Amniotic epithelial cell (primary cell): ENCODE results near the gene RPL41.
"Not testable (repeated sequence)": the region's sequence is repeated elsewhere in the genome, so short reads cannot be mapped to it uniquely, and the experiment has no call there.

Experiments used
- DNase-seq: peaks from one replicate; pipeline ENCODE4 v3.0.0-alpha.2; 2010; ENCODE audit warnings: low read depth

Gene RPL41

DNA sequence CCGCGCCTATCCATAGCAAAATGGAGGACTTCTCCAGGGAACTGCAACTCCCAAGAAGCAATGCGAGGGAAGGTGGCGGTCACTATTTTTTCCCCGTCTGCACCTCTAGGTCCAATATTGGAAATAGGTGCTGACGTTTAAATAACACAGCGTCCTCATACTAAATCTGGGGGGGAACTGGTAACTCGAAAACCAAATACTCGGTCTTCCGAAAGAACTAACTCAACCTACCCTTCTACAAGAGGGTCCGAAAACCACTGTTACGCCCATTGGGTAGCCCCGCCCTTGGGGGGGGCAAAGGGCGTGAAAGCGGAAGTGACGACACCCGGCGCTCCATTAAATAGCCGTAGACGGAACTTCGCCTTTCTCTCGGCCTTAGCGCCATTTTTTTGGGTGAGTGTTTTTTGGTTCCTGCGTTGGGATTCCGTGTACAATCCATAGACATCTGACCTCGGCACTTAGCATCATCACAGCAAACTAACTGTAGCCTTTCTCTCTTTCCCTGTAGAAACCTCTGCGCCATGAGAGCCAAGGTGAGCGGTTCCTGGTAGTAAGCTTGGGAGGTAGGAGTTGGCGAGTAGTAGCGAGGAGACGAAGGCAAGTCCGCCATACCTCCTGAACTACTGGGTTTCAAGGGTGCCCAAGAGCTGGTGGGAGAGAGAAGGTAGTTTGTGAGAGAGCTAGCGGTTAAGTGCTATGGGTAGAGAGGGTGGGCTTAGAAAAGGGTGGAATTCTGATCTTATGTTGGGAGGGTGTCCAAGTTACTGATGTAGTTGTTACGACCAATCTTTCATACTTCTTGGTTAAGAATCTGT lies at the start of gene RPL41:
Gene RPL41, plus strand, starts transcription at position 367 of the 815 bp plus-strand sequence.
- peak; percentile 87 for DNase-seq

DNA sequence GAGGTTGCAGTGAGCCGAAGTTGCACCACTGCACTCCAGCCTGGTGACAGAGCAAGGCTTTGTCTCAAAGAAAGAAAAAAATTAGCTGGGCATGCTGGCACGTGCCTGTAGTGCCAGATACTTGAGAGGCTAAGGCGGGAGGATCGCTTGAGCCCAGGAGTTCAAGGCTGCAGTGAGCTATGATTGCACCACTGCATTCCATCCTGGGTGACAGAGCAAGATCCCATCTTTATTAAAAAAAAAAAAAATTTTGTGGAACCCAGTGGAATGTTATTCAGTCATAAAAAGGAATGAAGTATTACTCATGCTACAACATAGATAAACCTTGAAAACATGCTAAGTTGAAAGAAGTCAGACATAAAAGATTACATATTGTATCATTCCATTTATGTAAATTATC lies 44.8 kb upstream of the RPL41 start:
- DNase-seq, result peak; percentile 72

DNA sequence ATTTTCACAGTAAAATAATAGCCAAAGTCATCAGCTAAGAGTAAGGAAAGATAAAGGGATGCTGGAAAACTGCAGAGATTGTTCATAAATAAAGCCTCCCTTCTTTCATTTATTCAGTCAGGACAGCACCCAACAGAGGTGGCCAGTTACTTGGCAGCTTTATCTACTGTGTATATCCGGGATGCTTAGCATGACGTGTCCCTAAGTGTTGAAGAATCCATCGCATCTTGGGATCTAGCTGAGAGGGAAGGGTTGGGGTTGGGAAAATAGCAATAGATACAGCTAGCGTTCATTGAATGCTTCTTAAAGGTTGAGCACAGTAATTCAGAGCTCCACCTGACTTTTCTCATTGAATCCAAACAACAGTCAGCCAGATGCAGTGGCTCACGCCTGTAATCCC lies 42.0 kb upstream of the RPL41 start:
- no peak for DNase-seq

DNA sequence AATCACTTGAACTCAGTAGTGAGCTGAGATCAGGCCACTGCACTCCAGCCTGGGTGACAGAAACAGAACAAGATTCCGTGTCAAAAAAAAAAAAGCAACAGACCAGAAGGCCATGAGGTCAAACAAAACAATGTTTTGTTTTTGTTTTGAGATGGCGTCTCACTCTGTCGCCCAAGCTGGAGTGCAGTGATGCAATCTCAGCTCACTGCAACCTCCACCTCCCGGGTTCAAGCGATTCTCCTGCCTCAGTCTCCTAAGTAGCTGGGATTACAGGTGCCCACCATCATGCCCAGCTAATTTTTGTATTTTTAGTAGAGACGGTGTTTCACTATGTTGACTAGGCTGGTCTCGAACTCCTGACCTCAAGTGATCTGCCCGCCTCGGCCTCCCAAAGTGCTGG lies 38.5 kb upstream of the RPL41 start:
- DNase-seq, result not testable (repeated sequence)

DNA sequence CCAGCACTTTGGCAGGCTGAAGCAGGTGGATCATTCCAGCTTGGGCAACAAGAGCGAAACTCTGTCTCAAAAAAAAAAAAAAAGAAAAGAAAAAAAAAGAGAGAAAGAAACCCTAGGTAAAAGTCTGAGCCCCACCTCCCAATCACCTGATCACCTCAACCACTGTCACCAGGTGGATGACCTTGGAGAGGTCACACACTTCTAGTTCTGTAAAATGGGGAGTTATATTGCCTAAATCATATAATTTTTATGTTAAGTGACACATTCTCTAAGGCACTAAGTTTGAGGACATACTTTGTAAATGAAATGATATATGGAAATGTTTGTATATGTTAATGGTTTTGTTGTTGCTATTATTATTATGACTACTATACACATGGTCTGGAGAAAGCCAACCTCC lies 38.0 kb upstream of the RPL41 start:
- DNase-seq, result no peak

DNA sequence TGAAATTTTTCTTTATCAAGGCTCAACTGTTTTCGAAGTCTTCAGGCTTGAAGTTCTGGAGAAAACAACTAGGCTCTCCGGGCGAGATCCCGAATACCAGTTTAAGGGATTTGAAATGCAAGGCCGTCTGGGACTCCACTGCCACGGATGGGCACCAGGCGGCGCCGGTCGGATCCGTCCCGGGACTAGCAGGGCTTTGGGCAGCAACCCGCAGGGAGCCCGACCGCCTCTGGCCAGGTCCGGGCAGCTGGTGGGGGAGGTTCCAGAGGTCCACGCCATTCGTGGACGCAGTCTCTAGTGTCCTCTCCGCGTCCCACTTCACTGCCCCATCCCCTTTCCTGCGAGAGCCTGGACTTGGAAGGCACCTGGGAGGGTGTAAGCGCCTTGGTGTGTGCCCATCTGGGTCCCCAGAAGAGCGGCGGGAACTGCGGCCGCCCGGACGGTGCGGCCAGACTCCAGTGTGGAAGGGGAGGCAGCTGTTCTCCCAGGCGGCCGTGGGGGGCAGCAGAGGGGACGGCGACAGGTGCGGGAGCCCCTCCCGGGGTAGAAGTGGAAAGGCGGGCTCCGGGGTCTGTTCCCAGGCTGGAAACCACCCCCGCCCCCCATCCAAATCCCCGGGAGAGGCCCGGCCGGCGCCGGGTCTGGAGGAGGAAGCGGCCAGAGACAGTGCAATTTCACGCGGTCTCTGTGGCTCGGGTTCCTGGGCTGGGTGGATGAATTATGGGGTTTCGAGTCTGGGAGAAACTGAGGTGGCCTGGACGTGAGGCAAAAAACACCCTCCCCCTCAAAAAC lies 37.3 kb upstream of the RPL41 start:
- peak; percentile 76 for DNase-seq

DNA sequence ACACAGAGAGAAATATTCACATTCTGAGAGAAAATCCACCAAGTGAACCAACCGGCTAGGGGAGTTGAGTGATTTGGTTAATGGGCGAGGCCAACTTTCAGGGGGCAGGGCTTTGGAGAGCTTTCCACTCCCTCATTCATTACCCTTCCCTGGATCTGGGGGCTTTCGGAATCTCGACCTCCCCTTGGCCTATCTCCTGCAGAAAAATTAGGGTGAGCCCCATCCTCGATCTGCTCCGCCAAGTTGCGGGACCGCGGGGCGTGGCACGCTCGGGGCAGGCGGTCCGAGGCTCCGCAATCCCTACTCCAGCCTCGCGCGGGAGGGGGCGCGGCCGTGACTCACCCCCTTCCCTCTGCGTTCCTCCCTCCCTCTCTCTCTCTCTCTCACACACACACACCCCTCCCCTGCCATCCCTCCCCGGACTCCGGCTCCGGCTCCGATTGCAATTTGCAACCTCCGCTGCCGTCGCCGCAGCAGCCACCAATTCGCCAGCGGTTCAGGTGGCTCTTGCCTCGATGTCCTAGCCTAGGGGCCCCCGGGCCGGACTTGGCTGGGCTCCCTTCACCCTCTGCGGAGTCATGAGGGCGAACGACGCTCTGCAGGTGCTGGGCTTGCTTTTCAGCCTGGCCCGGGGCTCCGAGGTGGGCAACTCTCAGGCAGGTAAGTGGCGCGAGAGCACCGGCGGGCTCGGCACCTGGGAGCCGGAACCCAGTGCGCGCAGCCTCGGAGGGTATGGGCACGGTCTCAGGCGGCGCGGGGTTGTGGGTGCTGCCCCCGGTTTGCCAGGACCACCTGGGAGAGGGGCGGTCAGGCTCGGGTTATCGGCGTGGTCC lies 36.5 kb upstream of the RPL41 start, which contains the start of gene ERBB3:
Gene ERBB3, plus strand, starts transcription at position 443 of the 833 bp plus-strand sequence. Its CDS starts 136 bp downstream, at position 579.
- peak; percentile 81 for DNase-seq

DNA sequence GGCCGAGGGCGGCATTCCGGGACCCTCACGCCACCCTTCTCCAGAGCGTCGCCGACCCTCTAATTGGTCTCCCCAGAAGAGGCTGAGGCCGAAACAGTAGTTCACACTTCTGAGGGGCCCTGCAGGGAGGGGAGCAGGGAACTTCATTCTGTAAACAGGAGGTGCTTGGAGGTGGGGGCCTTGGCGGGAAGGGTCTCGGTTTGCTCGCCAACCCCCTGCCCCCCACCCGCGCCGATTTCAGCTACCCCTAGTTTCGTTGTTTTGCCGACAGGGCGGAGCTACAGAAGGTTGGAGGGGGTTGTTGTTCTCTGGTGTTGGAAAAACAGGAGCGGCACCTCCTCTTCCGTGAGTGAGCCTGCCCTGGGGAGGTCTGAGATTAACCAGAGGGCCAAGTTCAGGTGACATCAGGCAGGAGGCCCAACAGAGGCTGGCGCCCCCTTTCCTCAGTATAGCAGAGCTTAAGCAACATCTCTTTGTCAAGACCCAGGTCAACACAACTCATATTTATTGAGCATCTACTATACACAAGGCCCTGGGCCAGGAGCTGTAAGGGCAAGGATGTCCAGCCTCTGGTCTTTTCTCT lies 35.8 kb upstream of the RPL41 start:
- DNase-seq, result peak; percentile 36

DNA sequence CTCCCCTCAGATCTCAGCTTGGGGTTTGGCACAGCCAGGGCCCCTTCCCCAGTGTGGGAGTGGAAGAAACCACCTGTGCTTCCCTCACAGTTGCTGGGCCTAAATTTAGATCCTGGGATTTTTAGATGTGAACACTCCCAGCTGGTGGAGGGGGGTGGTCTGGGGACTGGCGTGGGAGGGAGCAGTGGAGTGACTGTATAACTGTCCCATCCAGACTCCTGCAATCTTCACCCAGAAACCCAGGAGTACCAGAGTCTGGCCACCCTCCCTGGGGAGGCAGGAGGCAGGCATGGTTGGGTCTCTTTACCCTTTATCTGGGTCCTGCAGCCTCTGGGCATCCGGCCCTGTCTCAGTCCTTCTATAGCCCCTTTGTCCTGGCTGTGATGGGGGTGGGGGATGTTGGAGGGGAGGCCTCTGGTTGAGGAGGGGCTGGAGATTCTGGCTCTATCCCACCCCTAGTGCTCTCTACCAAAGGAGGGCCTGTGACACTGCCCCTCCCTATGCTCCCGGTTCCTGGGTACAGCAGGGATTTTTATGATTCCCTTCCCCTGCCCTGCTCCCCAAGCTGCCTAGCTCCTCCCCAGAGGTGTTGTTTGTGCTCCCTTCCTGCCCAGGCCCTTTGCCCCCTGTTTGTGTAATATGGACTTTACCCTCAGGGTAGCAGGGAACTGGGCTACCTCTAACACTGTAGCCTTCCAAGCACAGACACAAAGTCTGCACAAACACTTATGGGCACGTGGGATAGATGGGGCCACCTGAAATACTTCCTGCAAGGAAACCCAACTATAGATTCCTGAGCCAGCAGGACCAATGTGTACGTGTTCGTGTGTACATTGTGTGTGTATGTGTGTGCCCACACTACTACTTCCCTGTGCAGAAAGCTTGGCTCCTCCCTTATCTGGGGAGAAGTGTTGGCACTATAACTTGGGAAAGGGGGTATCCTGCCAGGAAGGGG lies 34.8 kb upstream of the RPL41 start:
- no peak for DNase-seq

DNA sequence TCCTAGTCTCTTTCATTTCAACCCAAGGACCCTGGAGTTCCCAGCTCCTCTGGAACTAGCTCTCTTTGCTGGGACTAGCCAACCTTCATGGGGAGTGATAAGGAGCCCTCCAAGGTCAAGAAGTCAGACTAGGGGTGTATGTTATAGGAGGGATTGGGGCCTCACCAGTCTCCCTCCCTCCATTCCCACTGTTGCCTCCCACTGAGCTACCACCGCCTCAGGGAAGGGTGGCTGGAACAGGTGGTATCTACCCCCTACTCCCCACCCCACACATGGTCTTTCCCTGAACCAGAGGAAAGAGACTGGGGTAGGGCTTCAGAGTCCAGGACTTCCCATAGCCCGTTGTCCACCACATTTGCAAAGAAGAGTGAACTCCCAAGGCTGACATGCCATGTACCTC lies 34.1 kb upstream of the RPL41 start:
- DNase-seq, result no peak

DNA sequence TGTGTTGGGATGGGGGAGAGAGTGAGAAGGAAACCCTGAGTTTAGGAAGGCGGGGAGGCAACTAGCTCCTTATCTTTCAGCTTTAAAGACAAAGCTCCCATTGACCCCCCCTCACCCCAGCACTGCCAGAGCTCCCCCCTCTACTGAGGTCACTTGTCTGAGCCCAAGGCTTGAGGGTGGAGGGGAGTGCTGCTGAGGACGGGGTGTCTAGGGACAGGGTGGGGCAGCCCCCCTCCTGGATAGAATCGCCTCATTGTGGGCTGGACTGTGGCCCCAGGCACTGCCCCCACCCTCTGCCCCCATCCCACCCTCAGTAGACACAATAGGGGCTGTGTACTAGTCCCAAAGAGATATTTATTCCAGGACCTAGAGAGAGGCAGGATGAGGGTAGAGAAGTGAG lies 33.5 kb upstream of the RPL41 start:
- no peak for DNase-seq

DNA sequence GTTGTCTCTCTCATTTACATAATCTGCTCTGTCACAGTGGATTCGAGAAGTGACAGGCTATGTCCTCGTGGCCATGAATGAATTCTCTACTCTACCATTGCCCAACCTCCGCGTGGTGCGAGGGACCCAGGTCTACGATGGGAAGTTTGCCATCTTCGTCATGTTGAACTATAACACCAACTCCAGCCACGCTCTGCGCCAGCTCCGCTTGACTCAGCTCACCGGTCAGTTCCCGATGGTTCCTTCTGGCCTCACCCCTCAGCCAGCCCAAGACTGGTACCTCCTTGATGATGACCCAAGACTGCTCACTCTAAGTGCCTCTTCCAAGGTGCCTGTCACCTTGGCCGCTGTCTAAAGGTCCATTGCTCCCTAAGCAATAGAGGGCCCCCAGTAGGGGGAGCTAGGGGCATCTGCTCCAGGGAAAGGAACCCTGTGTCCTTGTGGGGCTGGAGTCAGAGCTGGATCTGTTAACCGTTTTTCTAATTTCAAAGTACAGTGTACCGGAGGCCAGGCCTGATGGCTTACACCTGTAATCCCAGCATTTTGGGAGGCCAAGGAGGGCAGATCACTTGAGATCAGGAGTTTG lies 31.4 kb upstream of the RPL41 start:
- DNase-seq, result peak; percentile 23

DNA sequence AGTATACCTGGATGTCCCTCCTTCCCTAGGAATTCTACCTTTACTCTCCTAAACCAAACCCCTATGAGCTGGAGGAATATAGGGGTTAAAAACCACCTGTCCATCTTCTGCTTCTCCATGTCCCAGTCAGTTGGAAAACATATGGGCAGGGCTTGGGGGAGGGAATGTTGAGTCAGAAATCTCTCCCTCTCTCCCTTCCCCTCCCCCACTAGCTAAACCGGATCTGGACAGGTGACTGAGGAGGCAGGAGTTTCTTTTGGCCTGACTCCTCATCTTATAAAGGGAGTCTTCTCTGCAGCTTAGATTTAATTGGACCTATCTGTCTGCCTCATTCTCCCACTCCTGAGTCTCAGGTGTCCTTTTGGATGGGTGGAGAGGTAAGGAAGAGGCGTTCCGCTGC lies 30.3 kb upstream of the RPL41 start:
- DNase-seq, result peak; percentile 14

DNA sequence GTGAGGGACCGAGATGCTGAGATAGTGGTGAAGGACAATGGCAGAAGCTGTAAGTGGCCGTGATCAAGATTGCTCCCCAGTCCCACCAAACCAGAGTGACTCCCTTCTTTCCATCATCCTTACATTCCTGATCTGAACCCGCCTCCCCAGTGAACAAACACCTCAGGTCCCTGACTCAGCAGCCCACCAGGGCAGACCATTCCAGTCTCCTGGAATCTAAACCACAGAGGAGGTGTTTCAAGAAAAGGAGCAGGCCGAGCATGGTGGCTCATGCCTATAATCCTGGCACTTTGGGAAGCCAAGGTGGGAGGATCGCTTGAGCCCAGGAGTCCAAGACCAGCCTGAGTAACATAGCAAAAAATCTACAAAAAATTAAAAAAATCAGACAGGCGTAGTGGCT lies 29.8 kb upstream of the RPL41 start:
- DNase-seq, result no peak

DNA sequence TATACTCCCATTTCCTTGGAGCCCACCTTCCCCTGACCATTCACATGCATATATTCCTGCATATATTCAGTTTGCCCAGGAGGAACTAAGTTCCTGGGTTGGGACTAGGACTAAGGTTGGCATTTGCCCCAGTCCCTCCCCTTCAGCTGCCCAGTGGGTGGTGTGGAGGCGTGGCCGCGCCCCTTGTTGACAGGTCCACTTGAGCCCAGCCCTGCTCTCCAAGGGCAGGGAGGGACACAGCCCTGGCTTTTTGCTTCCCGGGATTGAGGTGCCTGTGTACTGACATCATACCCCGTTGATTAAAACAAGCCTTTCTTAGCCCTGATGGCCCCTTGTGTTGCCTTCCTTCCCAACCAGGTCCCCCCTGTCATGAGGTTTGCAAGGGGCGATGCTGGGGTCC lies 29.2 kb upstream of the RPL41 start:
- DNase-seq, result no peak

DNA sequence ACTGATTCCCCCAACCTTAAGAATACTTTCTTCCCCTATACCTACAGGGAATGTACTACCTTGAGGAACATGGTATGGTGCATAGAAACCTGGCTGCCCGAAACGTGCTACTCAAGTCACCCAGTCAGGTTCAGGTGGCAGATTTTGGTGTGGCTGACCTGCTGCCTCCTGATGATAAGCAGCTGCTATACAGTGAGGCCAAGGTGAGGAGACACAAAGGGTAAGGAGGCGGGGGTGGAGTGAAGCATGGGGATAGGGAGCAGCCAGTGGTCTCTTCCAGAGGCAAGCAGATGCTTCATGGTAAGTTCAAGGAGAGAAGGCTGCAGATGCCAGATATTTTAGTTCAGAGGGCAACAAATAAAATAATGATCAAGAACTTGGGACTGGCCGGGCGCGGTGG lies 18.7 kb upstream of the RPL41 start:
- no peak for DNase-seq

DNA sequence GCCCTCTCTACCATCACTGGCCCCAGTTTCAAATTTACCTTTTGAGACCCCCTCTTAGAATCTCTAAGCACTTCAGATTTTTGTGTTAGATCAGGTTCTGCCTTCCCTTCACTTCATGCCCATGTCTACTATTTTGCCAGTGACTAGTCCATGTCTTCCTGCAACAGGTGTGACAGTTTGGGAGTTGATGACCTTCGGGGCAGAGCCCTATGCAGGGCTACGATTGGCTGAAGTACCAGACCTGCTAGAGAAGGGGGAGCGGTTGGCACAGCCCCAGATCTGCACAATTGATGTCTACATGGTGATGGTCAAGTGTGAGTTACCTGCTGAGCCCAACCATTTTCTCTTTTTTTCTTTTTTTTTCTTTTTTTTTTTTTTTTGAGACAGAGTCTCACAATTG lies 17.8 kb upstream of the RPL41 start:
- DNase-seq, result no peak

DNA sequence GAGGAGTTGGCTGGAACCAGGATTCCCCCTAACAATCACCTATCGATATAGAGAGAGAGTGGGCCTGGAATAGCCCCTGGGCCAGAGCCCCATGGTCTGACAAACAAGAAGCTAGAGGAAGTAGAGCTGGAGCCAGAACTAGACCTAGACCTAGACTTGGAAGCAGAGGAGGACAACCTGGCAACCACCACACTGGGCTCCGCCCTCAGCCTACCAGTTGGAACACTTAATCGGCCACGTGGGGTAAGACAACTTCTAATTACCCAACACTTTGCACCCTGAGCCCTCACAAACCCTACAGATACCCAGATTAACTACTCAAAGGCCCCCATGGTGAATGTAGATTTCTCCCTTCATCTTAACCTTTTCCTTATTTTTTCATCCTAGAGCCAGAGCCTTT lies 16.6 kb upstream of the RPL41 start:
- no peak for DNase-seq

DNA sequence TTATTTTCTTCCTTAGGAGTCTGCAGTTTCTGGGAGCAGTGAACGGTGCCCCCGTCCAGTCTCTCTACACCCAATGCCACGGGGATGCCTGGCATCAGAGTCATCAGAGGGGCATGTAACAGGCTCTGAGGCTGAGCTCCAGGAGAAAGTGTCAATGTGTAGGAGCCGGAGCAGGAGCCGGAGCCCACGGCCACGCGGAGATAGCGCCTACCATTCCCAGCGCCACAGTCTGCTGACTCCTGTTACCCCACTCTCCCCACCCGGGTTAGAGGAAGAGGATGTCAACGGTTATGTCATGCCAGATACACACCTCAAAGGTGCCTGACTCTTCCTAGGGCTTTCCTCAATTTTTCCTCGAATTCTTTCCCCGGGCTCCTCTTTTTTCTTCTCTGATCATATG lies 15.4 kb upstream of the RPL41 start:
- DNase-seq, result no peak

DNA sequence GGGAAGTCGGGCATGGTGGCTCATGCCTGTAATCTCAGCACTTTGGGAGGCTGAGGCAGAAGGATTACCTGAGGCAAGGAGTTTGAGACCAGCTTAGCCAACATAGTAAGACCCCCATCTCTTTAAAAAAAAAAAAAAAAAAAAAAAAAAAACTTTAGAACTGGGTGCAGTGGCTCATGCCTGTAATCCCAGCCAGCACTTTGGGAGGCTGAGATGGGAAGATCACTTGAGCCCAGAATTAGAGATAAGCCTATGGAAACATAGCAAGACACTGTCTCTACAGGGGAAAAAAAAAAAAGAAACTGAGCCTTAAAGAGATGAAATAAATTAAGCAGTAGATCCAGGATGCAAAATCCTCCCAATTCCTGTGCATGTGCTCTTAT lies 13.8 kb upstream of the RPL41 start:
- no peak for DNase-seq
